Stimulated activated CD8-positive, alpha-beta memory T cell treated with anti-CD3 and anti-CD28 coated beads, Interleukin-4, amount 100 ng/mL, for 48 hours (primary cell): ENCODE data around the gene ZCCHC14.

Experiments used
- DNase-seq: peaks from one replicate; pipeline ENCODE4 v3.0.0-alpha.2; 2020

Gene ZCCHC14

DNA sequence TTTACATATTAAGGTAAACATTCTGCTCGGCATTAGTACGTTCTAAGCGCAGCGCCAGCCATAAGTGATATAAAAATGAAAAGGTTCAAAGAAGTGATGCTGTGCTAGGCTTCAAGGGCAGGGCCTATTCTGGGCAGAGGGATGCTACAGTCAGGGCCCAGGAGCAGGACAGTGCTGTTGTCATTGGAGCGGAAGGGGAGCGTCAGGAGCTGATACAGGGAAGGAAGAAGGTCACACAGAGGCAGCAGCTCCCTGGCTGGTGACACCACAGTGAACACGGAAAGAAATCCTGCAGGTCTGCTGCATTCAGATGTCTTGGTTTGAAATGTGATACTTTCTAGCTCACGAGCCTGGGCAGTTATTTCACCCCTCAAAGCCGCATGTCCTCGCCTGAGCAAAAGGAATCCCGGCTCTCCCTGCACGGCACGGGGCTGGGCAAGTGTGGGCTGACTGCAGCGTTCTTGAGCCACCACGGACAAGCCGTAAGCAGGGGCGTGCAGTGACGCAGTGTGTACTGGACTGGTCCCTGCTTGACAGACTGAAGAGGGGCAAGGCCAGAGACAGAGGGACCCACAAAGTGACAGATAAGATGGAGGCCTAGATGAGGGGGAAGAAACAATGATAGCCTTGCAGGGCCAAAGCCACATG, 41.1 kb downstream of the ZCCHC14 start:
- DNase-seq, result no peak

DNA sequence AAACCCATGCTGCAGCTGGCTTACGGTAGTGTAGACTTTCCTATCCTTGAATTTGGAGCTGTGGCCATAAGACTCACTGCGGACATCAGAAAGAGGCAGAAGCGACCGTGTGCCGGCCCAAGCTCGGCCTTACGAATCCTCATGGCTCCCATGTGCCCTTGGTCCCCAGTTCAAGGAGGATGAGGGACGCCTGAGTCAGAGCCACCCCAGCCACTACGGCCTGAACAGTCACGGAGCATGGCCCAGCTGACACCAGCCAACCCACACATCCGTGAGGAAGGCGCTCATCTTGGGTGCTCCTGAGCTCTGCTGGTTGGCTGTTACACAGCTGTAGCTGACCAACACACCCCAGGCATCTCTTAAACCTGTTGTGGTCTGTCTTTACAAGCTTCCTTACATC, 44.0 kb downstream of the ZCCHC14 start:
- DNase-seq, result no peak

DNA sequence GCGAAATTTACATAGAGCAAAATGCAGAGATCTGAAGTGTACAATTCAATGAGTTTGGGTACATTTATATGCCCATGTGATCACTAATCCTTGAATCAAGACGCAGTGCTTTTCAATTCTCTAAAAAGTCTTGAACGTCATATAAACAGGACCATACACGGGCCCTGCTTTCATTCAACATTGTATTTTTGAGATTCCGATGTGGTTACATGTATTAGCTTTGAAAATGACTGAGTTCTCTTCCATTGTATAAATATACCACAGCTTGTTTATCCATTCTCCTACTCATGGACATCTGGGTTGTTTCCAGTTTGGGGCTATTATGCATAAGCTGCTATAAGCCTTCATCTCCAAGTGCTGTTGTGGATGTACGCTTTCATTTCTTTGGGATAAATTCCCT, 45.5 kb downstream of the ZCCHC14 start:
- no peak for DNase-seq

DNA sequence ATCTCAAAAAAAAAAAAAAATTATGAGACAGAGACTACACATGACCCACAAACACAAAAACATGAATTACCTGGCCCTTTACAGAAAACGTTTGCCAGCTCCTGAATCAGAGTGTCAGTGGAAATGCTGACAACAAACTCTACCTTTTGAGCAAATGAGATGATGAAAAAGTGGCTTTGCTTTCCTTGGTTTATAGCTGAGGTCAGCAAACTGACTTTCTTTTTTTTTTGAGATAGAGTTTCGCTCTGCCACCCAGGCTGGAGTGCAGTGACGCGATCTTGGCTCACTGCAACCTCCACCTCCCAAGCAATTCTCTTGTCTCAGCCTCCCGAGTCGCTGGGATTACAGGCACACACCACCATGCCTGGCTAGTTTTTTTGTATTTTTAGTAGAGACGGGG, 46.3 kb downstream of the ZCCHC14 start:
- DNase-seq, result no peak

DNA sequence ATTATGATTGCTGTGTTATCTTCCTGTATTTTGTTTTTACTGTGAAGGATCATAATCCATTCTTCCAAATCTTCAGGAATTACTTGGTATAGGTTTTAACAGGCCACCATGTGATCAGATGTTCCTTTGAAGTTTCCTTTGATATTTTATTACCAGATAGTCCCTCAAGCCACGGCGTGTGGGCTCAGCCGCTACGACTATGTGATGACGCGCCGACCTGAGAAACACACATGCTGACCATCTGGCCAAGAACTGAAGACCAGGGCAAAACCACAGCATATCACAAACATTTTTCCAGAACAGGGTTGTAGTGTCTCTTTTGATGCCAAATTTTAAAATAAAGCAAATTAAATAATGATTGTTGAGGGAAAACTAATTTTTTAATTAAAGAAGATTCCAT, 47.3 kb downstream of the ZCCHC14 start:
- DNase-seq, result no peak

DNA sequence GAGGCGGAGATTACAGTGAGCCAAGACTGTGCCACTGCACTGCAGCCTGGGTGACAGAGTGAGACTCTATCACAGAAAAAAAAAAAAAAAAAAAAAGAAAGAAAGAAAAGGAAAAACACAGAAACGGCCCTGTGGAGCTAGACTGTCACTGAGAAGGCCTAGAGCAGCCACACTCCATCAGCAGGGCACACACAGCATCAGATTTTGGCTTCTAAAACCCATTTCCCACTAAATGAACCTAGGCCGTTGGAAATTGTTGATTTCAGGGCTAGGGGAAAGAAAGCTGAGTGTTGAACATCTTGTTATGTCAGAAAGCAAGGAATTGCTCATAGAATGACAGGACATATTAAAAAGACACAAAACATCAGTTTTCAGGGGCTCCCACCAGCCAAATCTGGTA, 48.9 kb downstream of the ZCCHC14 start:
- DNase-seq, result no peak

DNA sequence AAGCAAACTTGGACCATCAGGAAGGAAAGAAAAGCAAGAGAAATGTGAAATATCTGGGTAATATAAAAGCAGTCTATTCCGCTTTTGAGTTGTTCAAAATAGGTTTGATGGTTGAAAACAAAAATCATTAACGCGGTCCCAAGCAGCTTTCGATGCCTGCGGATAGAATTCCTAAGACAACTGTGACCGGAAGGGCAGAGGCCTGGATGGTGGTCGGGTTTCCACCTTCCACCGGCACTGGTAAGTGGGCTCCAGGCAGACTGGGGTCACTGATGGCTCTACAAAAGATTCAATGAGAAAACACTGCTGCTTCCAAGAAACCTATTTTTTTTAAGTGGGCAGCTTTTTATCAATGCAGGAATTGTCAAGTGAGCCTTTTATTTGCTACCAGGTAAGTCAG, 49.8 kb downstream of the ZCCHC14 start:
- no peak for DNase-seq

DNA sequence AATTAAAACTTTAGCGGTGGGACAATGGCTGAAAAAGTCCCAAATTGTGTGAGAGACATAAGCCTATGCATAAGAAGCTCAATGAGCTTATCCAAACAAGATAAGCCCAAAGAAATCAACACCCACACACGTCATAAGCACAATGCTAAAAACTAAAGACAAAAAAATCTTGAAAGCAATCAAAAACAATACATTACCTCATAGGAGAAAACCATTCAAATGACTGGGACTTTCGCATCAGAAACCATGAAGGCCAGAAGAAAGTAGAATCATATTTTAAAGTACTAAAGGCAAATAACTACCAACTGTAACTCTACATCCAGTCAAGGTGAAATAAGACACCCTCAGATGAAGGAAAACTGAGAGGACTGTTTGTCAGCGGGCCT, 50.2 kb downstream of the ZCCHC14 start:
- no peak for DNase-seq

DNA sequence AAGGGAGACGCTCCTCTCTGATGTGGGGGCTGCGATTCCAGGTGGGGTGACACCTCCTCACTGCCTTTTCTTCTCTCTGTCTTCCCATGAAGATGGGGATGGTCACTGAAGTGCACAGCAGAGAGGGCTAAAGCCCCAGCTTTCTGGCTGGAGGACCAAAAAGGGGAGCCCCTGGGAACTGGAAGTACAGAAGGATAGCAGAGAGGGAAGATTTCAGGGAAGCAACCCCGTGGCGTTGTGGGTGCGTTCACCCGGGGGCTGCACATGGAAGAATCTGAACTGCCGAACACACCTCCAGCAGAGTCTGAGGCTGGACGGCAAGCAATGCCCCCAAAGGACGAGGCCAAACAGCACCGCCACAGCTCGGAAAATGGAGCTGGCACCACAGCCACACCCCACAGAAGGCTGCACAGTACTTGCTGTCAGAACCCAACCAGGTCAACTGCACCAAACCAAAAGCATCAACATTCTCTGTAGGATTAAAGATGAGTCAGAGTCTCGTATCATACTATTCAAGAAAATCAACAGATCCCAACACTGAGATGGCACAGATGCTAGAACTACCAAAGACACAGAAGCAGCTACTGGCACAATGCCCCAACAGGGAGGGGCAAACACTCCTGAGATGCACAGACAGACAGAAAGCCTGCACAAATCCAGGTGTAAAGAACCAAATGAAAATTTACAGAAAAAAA, 50.8 kb downstream of the ZCCHC14 start:
- DNase-seq, result no peak

DNA sequence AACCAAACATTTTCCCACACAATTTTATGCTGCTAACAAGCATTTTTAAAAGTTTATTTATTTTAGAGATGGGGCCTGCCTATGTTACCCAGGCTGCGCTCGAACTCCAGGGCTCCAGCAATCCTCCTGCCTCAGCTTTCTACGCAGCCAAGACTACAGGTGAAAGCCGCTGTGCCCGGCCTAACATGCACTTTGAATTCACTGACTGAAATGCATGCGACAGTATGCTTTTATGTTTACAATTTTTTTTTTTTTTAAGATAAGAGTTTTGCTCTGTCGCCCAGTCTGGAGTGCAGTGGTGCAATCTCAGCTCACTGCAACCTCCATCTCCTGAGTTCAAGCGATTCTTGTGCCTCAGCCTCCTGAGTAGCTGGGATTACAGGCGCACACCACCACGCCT, 52.9 kb downstream of the ZCCHC14 start:
- no peak for DNase-seq

DNA sequence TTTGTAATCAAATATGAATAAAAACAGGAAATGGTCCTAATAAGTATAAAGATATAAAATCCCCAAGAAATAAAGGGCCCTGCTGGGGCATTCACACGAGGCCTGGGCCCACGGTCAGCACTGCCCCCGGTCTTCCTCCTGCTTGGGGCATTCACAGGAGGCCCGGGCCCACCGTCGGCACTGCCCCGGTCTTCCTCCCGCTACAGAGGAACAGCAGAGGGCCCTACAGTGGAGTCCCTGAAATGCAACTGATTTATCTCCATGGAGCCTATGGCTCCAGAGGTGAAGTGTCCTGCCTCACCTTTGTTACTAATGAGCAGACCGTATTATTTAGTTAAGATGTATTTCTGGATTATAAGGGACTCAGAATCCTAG, 54.2 kb downstream of the ZCCHC14 start:
- DNase-seq, result no peak

DNA sequence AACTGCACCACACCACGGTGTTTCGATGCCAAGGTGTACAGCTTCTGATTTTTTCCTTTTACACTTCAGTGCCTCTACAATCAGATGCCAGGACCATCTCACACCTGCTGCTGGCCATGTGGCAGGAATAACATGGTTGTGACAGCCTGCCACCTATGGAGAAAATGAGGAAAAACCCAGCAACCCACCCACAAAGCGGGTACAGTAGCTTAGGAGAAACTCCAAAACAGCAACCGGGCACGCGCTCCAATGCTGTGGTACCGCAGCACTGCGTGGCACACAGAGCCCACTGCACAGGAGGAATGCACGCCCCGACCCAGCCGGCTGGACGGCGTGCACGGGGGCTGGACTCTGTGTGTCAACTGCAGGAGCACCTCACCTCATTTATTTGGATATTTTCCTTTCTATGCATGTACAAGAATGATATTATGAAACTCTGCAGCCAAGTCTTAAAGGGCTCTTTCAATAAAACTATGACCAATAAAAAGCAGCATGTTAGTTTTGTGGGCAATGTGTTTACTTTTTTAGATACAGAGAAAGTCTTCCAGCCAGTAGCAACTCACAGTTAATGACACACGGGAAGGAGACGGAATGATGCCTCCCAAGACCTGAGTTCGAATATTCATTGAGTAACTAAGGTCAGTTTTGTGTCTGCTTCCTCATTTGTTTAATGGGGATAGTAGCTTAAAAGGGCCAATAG, 54.8 kb downstream of the ZCCHC14 start:
- no peak for DNase-seq

DNA sequence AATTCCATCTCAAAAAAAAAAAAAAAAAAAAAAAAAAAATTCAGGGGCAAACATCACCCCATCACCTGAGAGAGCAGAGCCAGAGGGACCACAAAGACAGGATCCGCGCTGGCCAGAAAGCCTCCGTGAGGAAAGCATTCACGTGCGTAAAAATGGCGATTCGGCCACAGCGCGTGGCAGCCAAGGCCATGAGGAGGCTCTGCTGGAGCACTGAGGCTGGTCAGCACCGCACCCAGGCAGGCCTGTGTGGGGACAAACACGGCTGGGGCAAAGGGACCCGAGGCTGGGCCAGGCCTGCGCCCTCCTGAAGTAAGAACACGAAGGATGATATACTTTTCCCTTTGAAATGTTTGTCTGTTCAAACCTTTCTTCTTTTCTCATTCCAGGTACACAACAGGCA, 55.5 kb downstream of the ZCCHC14 start:
- DNase-seq, result no peak

DNA sequence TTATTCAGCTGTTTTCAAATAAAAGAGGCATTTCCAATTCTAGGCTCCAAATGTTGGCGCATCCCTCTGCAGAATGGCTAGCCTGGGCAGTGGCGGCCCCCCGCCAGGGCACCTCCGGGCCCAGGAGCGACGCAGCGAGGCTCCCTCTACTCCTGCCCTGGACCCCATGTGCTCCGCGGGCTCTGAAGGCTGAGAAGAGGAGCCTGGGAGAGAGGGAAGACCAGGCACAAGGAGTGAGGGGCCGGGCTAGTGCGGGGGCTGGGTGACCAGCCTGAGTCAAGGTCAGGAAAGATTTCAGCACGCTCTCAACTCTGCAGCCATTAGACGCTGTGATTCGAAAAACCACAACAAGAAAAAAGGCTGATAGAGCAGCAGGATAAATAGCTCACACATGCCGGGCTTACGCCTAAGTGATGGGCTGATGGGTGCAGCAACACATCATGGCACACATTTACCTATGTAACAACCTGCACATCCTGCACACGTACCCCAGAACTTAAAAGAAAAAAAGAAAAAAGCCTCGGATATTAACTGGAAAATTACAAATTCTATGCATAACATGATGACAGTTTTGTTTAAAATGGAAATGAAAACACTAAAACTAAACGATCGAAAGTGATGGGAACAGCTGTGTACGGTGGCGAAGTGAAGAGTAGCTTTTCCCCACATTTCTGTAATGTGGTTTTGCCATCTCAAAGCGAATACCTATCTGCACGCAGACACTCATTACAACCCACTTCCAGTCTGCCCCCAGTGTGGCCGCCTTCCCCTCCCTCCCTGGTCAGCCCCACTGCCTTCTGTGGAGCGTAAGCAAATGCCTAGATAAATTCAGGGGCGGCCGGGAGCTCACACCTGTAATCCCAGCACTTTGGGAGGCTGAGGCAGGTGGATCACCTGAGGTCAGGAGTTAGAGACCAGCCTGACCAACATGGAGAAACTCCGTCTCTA, 56.3 kb downstream of the ZCCHC14 start:
- peak; percentile 56 for DNase-seq

DNA sequence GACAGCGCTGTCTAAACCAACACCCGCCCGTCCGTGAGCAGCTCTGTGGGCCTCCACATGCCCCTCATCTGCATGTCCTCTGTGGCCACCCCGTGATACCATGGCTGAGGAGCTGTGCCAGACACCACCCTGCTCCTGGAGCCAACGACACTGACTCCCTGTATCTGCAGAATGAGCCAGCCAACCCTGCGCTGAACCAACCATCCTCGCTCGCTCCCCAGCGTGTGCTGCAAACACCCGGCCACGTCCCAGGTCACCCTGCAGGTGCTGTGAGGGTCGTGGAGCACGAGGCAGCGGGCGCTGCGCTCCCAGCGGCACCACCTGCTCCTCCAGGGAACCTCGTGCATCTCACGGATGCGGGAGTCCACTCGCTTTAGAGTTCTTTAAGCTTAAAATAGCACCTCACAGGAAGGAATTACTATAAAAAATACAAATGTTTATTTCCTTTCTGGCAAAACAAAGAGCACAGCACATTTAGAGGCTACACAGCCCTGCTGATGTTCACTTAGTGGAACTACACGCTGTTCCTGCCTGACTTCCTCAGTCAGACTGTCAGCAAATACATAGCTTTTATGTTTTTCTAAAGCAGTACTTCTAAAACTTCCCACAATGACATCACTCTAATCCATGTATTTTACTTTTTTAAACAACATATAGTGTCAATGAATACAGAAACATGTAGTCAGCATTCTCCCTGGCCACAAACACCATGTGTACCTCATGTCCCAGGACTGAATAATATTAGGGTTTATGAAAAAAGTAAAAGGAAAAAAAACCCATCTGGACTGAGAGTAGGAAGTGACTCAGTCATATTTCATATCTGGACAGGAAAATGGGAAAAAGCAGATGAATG, 57.2 kb downstream of the ZCCHC14 start:
- no peak for DNase-seq

DNA sequence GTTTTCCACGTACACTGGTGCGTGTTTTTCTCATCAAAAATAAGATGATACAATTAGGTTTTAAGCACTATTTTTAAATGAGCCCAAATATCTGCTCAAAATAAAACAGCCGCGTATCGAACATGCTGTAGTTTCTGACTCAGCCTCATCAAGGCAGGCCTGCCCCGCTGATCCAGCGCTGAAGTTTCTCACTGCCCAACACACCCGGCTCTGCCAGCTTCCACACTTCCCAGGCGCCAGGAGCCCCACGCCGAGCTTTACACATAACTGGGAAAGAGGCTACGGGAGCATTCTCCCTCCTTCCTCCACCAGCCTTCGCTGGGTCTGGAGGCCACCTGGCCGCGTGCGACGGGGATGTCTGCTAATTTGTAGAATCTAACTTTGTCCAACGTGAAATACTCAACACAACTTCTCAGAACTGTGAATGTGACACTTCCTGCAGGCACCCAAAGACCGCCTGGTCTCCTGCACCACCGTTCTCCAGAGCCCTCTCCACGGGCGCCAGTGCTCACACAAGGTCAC, 58.6 kb downstream of the ZCCHC14 start:
- DNase-seq, result no peak

DNA sequence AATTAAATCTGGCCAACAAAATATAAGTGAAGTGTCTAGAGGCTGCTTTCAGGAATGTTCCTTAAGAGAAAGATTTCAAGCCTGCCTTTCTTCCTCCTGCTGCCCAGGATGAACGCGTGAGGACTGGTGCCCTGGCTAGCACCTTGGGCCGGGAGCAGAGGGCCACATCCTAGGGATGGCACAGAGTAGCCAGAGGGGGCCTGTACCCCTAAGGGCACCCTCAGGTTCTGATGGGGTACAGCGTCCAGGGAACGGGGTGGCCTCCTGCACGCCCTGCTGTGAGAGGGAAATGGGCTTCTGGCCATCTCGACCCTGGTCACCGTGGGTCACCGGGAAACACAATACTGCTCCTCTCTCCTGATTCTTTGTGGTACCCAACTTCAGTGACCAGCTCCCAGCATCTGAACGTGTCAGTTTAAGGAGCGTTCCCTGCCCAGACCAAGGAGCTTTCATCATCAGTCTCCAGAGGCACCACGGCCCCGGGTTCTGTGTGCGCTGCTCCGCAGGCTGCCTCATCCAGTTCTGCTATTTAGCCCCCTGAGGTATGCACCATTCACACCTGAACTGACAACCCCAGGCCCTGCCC, 60.4 kb downstream of the ZCCHC14 start:
- DNase-seq, result no peak

DNA sequence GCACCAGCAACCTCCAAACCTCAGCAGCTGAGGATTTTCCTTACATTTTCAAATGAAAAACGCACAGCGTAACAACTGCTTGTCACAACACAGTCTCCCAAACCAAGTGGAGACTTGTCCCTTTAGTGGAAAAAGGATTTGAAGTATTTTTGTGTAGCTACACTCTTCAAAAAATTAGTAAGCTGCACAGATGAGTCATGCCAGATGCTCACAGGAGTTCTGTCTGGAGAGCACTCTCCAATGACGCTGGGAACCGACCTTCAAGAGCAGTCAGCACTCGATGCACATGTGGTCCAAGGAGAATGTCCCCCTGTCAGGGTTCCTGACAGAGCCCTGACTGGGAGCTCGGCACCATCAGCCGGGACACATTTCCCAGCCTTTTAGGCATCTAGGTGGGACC, 60.9 kb downstream of the ZCCHC14 start:
- no peak for DNase-seq

DNA sequence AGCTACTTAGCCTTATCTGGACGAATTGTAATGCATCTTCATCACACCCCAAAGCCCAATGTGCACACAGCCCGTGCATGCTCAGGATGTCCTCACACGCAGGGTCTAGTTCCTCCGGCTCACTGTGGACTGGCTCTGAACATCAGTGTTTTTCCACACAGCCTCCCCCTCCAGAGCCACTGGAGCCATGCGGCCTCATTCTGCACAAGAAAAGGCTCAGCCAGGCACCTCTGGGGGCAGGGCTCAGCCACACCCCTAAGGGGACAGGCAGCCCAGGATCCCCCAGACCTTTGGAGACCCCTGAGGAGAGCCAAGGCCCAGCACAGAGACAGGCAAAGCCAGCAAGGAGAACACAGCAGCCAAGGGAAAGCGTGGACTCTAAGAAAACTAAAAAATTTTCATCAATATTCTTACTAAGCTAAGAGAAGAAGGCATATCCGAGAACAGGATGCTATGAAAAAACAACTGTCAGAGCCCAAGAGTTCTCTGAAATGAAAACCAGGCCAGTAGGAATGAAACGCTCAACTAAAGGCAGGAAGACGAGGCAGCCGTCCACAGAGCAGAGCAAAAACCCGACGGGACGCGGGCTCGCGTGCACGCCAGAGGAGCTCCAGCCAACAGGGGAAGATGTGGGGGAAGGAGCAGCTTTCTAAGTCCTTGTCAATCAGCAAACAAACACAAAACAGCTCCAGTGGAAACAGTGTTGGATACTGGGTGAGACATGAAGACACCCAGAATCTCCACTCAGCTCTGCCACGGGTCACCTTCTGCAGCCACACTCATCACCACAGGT, 66.2 kb downstream of the ZCCHC14 start:
- no peak for DNase-seq

DNA sequence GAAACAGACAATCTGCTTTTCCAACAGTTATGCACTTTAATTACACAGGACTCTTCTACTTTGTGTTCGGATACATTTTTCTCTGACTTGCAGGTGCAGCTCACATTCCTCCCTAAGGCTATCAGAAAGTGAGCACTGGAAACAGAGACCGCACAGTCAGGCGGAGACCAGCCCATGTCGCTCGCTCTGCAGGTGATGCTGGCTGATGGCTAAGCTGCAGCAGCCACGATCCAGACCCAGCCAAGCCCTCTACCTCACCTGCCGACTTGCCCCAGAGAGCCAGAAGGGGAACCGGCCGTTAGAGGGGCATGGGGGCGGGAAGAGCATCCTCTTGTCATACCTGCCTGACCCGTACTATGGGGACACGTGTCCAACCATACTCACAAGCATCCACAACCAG, 66.9 kb downstream of the ZCCHC14 start:
- DNase-seq, result no peak

DNA sequence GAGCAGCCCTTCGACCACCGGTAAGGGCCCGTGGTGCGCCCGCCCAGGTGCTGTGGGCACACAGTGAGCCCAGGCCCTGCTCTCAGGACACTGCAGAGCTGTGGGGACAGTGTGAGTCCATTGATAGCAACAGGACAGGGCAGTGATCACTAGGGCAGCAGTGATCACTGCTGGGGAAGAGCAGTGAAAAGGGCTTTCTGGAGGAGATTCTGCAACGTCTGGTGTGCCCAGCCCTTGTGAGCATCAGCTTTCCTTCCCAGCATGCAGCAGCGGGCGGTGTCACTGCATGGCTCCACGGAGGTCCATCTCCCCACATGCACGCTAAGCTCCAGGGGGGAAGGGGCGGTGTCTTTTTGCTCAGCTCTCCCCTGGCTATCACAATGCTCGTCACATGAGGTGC, 68.6 kb downstream of the ZCCHC14 start:
- DNase-seq, result no peak
